Measurements from ENCODE around the gene DCXR.

Gene DCXR

GRCh38 chr17:82008941-82009405 lies 28.5 kb downstream of the DCXR start:
- FAIRE-seq, result no peak

DNA sequence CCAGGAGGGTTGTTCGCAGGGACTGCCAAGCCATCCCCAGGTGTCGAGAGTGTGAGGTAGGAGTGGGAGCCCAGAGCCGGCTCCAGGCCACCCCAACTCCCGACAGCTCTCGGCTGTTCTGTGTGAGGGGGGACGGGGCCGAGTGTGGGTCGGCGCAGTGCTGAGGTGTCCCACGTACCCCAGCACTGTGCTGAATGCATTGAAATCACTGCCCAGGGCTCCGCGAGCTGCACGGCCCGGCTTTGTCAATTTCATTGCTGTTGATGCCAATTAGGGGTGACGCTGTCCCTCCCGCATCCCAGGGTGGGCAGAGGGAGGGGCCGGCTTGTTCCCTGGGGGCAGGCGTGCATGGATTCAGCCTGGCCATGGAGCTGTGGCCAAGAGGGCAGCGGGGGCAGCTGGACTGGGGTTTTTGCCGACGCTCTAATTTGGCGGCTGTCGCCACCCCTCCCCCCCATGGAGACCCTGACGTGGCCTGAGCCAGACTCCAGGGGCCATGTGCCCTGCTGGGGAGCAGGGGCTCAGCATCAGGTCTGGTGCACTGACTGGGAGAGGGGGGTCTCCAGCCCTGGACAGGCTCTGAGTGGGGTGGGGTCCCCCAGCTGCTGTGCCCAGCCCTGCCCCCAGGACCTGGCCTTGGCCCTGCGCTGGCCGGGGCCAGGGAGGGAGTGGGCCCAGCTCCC lies 29.1 kb downstream of the DCXR start:
- no peak for FAIRE-seq

DNA sequence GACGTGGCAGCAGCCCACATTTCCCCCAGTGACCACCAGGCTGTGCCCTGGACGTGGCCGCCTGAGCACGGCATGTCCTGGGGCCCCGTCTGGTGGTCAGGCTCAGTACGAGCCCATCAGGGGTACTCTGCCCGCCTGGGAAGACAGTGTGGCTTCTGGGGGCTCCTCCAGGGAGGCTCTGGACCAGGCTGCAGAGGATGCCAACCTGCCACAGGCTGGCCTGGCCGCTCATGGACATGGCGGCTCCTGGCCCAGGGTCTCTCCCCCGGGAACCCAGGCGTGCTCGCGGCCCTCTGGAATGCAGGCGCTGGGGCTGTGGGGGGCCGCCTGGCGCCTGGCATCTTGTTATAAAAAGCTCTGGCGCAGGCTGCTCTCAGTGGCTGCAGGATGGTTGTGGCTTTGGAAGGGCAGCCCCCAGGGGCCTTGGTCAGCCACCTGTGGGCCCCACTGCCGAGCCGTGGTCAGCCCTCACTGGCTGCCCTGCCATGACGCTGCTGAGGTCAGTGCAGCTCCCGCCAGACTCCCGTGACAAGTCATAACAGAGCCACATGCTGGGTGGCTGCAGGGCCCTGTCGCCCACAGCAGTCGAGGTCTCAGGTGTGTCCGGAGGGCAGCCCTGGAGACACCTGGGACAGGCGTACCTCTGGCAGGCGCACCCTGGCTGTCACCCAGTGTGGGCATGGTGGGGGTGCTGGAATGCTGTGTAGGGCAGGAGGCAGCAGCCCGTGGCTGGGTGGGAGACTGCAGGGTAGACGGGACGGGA lies 29.8 kb downstream of the DCXR start:
- FAIRE-seq, result no peak

DNA sequence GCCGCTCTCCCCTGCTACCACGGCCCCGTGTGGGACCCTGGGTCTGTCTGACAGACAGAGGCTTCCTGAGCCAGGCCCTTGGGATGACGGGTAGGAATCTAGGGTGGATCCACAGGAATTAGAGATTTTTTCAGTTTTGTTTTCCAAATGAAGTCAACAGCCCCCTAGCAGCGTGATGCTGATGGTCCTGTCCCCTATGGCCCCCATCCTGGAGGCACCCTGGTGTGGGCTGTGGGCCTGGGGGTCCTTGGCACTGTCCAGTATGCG lies 30.3 kb downstream of the DCXR start:
- FAIRE-seq, result no peak

- FAIRE-seq, result no peak
Observed at GRCh38 chr17:82006468-82007227, 30.8 kb downstream of the DCXR start.

DNA sequence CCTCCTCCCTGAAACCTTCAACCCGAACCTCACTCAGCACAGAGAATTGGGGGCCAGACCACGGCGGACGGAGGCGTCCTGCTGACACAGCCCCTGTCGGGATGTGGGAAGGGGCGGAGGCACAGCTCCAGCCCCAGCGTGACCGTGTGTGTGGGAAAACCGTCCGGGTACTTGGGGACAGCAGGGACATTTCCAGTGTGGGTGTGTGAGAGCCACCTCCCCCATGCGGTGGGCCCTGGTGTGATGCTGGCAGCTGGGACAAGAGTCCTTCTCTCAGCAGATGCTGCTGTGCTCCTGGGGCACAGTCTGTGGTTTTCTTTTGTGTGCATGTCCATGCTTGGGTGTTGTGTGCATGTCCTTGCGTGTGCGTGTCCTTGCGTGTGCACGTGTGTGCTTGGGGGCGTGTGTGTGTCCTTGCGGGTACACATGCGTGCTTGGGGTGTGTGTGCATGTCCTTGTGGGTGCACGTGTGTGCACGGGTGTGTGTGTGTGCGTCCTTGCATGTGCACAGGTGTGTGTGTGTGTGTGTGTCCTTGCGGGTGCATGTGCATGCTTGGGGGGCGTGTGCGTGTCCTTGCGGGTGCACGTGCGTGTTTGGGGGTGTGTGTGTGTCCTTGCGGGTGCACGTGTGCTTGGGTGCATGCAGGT lies 31.7 kb downstream of the DCXR start:
- FAIRE-seq, result no peak

GRCh38 chr17:82004517-82005455 lies 32.7 kb downstream of the DCXR start:
- FAIRE-seq, result no peak

GRCh38 chr17:82003411-82004381 lies 33.8 kb downstream of the DCXR start:
- no peak for FAIRE-seq

DNA sequence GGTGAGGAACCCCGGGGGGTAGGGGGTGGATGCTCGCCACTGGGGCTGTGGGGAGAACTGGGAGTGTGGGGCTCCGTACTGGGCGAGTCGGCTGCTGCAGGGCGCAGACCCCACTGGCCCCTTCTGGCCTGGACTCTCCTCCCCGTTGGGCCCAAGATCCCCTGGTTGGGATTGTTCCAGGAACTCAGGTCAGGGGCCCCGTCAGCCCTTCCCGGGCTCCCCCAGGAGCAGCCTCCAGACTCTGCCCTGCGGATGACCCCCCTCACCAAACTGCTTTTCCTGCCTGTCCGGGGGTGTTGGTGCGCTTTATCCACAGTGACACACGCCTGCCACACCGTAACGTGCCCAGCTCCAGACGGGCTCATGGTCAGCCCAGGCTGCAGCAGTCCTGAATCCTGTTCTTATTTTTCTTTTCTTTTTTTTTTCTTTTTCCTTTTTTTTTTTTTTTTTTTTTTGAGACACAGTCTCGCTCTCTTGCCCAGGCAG lies 35.9 kb downstream of the DCXR start:
- FAIRE-seq, result no peak

DNA sequence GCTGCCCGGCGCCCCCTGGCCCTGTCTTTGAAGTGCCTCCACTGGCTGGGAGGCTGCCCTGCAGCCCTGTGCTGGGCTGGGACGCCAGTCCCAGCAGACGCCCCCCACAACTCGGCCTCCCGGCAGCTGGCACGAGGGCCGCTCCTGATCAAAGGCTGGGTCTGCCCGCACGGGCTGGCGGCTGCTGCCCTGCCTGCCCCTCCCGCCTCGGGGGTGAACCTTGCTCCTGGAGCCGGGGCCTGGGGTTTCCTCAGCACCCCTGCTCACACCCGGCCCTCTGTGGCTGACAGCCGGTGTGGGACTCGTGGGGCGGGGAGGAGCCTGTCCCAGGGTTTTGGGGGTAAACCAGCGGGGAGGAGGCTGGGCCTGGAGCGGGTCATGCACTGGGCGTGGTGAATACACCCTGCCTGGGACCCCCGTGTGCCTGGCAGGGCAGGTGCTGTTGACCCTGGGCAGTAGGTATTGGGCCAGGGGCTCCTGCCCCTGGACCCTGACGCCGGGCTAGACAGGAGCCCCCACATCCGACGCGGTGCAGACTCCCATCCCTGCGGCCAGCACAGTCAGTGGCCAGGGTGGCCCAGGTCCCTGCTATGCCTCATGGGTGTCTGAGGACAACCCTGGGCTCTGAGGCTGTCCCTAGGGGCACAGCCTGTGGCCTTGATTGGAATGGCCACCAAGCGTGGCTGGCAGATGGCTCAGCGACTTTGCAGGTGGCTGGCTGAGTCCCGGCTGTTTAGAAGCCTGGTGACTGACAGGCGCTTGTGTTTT lies 36.5 kb downstream of the DCXR start:
- no peak for FAIRE-seq

DNA sequence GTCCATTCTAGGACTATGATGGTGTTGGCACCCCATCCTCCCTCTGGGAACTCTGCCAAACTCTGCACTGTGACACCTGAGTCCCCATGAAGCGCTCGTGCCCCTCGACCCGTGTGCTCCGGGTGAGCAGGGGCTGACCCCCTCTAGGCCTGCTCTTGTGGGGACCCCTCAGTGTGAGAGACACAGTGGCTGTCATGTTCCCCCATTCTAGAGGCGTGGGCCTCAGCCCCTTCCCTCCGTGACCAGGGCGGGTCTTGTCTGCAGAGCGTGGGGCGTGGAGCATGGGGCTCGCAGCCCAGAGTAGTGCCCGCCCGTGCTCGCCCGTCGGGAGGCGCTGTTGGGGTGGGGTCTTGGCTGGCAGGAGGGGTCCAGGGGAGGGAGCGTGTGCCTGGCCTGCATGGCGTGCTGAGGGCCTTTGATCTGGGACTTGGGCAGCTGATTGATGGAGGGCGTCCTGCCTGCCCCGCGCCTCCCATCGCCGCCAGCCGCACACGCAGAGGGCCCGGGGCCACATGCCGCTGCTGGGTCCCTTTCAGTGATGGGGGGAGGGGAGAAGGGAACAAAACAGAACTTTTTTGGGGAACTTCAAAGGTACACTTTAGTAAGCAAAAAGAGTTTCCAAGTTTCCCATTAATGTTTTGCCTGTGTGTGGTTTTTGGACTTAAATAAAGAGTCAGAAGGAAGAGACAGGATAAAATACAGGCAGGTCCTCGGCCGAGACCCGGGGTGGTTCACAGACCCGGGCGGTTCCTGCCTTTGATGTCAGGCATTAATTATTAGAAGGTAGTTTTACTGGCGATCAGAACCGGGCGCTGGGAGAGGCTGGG lies 37.3 kb downstream of the DCXR start:
- FAIRE-seq, result no peak

DNA sequence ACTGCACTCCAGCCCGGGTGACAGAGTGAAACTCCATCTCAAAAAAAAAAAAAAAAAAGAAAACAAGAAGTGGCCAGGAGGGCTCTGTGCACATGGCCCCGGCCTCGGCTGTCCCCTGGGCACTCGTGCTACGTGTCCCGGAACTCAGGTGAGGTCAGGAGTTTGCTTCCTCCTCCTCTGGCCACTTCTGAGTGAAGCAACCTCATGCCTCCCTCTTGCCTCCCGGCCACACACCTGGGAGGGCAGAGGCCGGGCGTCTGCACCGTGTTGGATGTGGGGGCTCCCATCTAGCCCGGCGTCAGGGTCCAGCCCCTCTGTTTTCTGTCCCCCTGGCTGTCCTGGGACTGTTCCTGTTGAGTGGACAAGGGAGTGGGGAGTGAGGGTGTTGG lies 37.9 kb downstream of the DCXR start:
- no peak for FAIRE-seq

- no peak for FAIRE-seq
Observed at GRCh38 chr17:81998691-81999438, 38.6 kb downstream of the DCXR start.

DNA sequence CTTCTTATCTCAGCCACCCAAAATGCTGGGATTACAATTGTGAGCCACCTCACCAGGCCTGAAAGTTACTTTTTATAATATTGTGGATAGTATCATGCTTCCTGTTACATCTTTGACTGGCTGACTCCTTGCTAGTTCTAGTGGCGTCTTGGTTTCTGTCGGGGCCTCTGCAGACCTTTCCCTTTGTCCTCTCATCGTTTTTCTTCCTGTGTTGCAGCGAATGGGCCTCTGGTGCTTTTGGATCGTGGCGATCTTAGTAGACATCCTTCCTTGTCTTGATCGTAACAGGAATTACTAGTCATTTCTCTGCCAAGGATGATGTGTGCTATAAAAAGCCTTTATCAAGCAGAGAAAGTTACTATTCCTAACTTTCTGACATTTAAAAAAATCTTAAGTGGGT lies 39.3 kb downstream of the DCXR start:
- FAIRE-seq, result no peak

DNA sequence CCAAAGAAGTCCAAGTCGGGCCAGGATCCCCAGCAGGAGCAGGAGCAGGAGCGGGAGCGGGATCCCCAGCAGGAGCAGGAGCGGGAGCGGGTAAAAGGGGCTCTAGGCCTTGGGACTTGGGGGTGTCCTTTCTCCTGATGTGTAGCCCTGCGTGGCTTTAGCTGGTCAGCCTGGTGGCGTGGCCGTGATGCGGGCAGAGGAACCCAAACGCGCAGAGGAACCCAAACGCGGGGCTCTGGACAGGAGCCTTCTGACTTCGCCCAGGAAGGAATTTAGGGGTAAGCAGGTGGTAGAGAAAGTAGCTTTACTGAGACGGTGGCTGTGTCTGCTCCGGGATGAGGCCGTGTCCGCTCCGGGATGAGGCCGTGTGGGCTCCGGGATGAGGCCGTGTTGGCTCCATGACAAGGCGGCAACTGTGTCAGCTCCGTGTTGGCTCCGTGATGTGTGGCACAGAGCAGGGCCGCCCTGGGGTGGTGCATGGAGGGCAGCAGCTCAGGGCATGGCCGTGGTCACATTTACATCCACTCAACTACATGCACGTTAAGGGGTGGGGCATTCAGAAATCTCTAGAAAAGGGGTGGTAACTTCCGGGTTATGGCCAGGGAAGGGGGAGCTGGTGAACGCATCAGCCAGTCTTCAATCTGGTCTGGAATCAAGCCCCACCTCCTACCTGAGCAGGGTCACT lies 40.6 kb downstream of the DCXR start:
- FAIRE-seq, result no peak

DNA sequence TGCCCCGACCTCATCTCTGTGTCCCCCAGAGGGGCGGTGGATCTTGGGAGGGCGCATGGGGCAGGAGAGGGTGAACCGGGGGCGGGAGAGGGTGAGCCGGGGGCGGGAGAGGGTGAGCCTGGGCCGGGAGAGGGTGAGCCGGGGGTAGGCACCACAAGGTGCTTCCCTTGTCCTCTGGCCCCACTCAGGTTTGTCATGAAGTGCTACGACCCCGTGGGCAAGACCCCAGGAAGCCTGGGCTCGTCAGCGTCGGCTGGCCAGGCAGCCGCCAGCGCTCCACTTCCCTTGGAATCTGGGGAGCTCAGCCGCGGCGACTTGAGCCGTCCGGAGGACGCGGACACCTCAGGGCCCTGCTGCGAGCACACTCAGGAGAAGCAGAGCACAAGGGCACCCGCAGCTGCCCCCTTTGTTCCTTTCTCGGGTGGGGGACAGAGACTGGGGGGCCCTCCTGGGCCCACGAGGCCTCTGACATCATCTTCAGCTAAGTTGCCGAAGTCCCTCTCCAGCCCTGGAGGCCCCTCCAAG lies 41.2 kb downstream of the DCXR start:
- no peak for FAIRE-seq

GRCh38 chr17:81995463-81996231 lies 41.9 kb downstream of the DCXR start:
- FAIRE-seq, result no peak
